AG10803 (cell line): ENCODE data around the gene PPP1R9A.

Source experiments
- DNase-seq: peaks from one replicate; pipeline ENCODE4 v3.0.0; 2010; ENCODE audit warnings: low read depth
- H3K4me3 ChIP-seq: 2 replicates; pipeline ENCODE4 v1.5.1; 2011; ENCODE audit warnings: mild to moderate bottlenecking, low read length, control low read depth
- CTCF ChIP-seq: conservative IDR thresholded peaks from 2 replicates; pipeline ENCODE4 v1.5.1; 2011; ENCODE audit warnings: mild to moderate bottlenecking, low read length, control low read depth, inconsistent platforms

PPP1R9A gene

GRCh38 chr7:94909179-94909466 is 1.7 kb downstream of the PPP1R9A start:
- no peak overlapping the region for H3K4me3 ChIP-seq
- DNase-seq = no peak
- TF ChIP-seq CTCF = no peak

- no peak for DNase-seq
- H3K4me3 ChIP-seq = no peak overlapping the region
- TF ChIP-seq CTCF = no peak
Observed at GRCh38 chr7:94912085-94912484, 4.7 kb downstream of the PPP1R9A start.

- DNase-seq = no peak
- H3K4me3 ChIP-seq = no peak overlapping the region
- TF ChIP-seq CTCF = no peak
Observed at GRCh38 chr7:94913391-94913790, 6.0 kb downstream of the PPP1R9A start.

GRCh38 chr7:94921911-94922310 is 14.5 kb downstream of the PPP1R9A start:
- no peak for TF ChIP-seq CTCF
- H3K4me3 ChIP-seq = no peak overlapping the region
- no peak for DNase-seq

- TF ChIP-seq CTCF = no peak
- no peak for DNase-seq
- H3K4me3 ChIP-seq = no peak overlapping the region
Observed at GRCh38 chr7:94922457-94922856, 15.1 kb downstream of the PPP1R9A start.

GRCh38 chr7:94923412-94923811 is 16.0 kb downstream of the PPP1R9A start:
- H3K4me3 ChIP-seq = no peak overlapping the region
- no peak for TF ChIP-seq CTCF
- DNase-seq = no peak

- H3K4me3 ChIP-seq = no peak overlapping the region
- DNase-seq = no peak
- no peak for TF ChIP-seq CTCF
Observed at GRCh38 chr7:94928168-94928707, 20.8 kb downstream of the PPP1R9A start.
